Tracheal epithelial cell (primary cell): ENCODE measurements around the gene NBPF9. TPM values are rescaled to one million over a fixed set of nuclear protein-coding genes. Genes with fewer than 3 reads are reported as not detected.

Experiments
- total RNA-seq: library from RNA; depleted of rRNA; stranded (reverse); fragments of >200 nt; gene quantifications from 2 replicates; pipeline ENCODE4 v1.2.1, GENCODE V29; 2014

Gene NBPF9, protein sequence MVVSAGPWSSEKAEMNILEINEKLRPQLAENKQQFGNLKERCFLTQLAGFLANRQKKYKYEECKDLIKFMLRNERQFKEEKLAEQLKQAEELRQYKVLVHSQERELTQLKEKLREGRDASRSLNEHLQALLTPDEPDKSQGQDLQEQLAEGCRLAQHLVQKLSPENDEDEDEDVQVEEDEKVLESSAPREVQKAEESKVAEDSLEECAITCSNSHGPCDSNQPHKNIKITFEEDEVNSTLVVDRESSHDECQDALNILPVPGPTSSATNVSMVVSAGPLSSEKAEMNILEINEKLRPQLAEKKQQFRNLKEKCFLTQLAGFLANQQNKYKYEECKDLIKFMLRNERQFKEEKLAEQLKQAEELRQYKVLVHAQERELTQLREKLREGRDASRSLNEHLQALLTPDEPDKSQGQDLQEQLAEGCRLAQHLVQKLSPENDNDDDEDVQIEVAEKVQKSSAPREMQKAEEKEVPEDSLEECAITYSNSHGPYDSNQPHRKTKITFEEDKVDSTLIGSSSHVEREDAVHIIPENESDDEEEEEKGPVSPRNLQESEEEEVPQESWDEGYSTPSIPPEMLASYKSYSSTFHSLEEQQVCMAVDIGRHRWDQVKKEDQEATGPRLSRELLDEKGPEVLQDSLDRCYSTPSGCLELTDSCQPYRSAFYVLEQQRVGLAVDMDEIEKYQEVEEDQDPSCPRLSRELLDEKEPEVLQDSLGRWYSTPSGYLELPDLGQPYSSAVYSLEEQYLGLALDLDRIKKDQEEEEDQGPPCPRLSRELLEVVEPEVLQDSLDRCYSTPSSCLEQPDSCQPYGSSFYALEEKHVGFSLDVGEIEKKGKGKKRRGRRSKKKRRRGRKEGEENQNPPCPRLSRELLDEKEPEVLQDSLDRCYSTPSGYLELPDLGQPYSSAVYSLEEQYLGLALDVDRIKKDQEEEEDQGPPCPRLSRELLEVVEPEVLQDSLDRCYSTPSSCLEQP (N-terminal part only)
- 10.4 and 12.5 TPM in 2 replicates for total RNA-seq

DNA sequence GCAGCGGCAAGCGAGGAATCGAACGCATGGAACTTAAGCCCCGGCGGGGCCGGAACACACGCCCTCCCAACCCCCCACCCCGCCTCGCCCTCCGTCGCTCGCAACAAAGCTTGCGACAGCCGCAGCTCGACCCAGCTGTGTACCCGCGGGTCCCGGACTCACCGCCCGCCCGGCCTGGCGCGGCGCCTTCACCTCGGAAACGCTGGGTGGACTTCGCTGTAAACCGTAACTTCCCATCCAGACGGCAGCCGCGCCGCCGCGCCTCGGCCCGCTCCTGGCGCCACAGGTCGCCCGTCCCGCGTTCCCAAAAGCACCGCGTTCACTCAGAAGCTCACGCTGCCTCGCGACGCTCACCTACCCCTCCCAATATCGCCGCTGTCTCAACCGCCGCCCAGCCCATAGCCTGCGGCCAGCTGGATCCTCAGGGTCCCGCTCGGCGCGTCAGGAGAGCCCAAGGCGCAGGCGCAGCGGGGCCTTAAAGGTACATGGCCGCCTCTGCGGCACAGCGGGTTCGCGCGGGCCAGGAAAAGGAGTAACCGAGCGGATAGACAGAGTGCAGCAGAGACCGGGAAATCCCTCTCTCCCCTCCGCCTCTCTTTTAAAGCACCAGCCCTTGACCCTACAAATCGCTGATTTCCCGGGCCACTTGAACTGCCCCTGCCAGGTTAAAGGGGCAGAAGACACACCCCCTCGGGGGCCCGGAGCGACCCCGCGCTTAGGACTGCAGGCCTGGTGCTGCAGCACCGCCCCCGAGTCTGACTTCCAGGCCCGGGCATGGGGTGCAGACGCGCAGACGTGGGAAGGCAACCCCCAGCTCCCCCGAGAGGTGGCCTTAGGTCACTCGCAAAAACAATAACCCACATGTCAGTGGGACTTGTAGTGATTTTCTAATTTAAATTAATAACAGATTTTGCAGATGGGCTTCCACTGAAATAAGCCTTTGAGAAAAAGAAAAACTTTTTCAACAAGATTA lies at the start of gene NBPF9:
Gene NBPF9 (minus strand): TSS at position 443 of the 973 bp plus-strand sequence. CDS start 21,412 bp downstream, outside the sequence.

